Right forelimb (tissue), 1 donor: ENCODE measurements around the gene ANXA2R.
"Not testable (repeated sequence)": the region's sequence is repeated elsewhere in the genome, so short reads cannot be mapped to it uniquely, and the experiment has no call there.

Source experiments
- DNase-seq: peaks from one replicate; pipeline ENCODE4 v3.0.0-alpha.2; 2018

The ANXA2R gene, protein sequence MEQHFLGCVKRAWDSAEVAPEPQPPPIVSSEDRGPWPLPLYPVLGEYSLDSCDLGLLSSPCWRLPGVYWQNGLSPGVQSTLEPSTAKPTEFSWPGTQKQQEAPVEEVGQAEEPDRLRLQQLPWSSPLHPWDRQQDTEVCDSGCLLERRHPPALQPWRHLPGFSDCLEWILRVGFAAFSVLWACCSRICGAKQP

DNA sequence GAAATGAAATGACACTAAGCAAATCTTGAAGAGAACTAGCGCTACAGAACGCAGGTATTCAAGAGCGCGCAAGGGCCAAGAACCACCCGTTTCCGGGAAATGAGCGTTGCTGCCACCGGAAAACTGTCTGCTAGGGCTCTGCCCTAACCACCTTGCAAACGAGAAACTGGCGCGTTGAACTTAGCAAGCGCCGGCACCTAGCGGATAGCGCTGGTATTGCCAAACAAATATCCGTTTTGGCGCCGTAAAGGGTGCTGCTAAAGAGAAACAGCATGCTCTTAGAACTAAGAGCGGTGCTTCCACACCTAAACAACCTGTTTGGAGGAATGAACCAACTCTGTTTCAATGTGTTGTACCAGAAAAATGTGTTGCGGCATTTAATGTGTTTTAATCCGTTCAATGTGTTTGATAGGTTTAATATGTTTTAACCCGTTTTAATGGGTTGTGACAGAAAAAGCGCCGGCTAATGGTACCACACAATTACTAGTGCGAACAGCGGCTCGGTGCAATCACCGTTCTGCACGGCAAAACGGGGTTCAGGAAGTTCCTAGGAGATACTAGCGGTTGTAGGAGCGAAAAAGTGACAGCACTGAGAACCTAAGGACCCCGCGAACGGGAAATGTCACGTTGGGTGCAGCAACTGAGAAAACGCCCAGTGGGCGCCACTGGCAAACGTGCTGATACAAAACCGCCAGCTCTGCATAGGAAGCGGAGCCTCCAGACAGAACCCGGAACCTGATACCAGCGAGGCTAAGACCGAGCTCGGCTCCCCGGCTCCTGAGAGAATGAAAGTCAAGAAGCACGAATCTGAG lies at the start of gene ANXA2R:
Gene ANXA2R, minus strand, starts transcription at position 33 of the 812 bp plus-strand sequence. CDS start 273 bp downstream, outside the sequence.
- DNase-seq, result peak; percentile 86

DNA sequence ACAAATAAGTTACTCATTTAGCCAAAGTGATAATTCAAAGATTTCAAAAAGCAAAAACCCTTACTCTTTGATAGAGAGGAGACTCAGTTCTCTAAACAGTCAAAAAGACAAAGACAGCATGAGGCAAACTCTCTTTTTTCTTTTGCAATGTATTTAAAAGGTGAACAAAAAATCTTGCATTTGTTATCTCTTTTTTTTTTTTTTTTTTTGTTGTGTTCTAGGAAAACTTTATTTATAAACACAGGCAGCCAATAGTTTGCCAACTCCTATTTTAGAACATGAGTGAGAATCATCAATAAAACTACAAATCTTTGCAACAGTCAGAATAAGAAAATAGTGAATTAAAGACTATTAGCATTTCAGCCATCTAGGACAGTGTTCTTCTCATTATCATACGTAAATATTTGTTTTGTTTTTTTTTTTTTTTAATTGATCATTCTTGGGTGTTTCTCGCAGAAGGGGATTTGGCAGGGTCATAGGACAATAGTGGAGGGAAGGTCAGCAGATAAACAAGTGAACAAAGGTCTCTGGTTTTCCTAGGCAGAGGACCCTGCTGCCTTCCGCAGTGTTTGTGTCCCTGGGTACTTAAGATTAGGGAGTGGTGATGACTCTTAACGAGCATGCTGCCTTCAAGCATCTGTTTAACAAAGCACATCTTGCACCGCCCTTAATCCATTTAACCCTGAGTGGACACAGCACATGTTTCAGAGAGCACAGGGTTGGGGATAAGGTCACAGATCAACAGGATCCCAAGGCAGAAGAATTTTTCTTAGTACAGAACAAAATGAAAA lies 46.2 kb upstream of the ANXA2R start:
- DNase-seq, result not testable (repeated sequence)

DNA sequence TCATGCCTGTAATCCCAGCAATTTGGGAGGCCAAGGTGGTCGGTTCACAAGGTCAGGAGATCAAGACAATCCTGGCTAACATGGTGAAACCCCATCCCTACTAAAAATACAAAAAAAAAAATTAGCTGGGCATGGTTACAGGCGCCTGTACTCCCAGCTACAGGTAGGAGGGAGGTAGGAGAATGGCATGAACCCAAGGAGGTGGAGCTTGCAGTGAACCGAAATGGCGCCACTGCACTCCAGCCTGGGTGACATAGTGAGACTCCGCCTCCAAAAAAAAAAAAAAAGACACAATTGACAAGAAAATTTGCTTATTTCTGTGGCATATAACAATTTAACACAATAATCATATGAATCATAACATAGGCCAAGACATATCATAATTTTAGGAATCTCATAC lies 45.3 kb upstream of the ANXA2R start:
- no peak for DNase-seq

DNA sequence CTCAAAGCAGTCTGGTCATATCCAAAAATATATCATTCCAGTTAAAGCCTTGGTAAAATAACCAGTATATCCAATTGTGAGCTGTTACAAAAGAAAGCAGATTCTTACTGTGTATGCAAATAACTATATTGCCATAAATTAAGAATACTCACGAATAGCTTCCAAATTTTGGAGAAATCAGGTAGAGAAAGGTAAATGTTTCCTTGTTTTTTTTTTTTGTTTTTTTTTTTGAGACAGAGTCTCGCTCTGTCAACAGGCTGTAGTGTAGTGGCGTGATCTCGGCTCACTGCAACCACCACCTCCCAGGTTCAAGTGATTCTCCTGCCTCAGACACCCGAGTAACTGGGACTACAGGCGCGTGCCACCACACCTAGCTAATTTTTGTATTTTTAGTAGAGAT lies 44.3 kb upstream of the ANXA2R start:
- DNase-seq, result not testable (repeated sequence)

DNA sequence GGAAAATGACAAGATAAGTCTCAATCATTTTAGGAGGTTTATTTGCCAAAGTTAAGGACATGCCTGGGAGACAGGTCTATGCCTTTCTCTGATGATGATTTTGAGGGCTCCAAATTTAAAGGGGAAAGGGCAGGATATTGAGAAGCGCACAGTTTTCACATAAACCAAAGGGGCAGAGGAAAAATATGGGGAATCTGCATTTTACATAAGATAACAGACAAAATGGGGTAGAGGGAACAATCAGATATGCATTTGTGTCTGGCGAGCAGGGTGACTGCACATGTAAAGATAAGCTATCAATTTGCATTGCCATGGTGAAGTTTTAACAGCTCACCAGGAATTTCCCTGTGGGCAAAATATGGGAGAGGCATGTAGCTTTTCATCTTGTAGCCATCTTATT lies 41.2 kb upstream of the ANXA2R start:
- not testable (repeated sequence) for DNase-seq

DNA sequence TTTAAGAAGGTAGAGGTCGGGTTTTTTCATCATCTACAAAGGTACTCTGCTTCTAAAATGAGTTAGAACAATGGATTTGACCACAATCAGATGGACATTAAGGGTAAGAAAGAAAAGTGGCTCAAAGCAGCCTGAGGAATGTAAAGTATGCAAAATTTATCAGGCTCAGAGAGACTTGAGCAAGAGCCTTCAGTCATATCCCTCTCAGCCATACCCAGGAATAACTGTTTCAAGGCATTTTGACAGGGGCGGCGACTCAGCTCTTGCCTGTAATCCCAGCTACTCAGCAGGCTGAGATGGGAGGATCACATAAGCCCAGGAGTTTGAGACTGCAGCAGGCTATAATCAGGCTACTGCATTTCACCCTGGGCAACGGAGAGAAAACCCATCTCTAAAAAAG lies 38.8 kb upstream of the ANXA2R start:
- DNase-seq, result no peak

DNA sequence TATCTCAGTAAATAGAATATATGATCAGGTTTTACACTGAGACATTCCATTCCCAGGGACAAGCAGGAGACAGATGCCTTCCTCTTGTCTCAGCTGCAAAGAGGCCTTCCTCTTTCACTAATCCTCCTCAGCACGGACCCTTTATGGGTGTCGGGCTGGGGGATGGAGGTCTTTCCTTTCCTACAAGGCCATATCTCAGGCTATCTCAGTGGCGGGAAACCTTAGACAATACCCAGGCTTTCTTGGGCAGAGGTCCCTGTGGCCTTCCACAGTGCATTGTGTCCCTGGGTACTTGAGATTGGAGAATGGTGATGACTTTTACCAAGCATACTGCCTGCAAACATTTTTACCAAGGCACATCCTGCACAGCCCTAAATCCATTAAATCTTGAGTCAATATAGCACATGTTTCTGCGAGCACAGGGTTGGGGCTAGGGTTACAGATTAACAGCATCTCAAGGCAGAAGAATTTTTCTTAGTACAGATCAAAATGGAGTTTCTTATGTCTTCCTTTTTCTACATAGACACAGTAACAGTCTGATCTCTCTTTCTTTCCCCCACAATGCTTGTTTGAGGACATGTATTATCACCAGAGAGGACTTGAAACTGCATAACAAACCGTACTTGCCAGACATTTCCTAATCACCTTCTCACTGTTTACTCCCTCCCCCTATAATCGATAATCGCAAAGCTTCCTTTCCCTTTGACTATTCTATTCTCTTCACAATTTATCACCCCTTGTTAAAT lies 37.5 kb upstream of the ANXA2R start:
- DNase-seq, result not testable (repeated sequence)

DNA sequence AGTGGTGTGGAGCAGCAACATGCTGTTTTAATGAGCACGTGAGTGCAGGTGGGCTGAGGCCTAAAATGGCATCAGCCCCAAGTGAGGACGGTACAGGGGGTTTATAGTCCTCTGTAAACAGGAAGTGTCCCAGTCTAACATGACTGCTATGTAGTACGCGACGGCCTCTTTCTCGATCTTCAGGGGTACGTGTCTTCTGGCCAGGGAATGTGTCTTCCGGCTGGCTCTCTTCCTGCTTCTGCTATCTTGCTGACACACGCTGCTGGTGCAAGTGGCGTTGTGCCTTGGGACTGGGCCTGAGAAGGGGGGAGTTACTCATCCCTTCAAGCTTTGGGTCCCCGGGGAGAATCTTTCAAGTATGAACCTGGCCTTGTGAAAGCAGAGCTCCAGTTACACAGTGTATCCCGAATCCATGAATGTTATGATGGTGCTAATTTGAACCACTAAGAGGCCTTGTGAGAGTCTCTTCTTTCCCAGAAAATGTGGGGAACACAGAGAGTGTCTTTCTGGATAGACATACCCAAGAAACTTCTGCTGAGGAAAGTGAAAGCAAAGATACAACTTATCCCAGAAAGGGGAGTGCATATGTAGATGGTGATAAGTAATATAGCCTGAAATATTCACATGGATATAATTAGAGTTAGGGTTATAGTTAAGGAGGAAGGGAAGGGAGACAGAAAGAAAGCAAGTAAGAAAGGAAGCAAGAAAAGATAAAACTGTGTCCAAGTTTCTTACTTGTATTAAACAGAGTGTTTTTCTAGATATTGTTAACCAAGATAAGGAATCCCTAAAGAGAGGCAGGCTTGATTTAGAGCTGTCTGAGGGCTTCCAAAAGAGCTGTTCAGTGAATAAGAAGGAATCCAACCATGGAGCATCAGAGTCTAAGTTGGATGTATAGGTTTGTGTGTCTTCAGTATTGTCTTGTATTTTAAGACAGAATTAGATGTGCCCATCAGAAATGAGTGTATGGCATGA lies 35.5 kb upstream of the ANXA2R start:
- no peak for DNase-seq

DNA sequence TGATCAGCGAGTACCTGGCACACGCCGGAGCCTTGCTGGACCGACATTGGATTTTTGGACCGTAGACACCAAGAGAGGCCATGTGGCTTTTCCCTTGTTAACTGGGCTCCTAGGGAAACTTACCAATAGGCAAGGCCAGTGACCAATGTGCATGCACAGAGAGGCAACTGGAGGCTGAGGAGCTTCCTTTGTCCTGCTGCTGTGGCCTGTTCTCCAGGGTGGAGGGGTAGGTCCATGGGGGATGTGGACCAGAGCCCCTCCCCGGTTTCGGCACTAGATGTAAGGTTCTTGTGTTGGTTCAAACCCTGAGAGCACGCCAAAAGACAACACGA lies 34.8 kb upstream of the ANXA2R start:
- DNase-seq, result no peak

DNA sequence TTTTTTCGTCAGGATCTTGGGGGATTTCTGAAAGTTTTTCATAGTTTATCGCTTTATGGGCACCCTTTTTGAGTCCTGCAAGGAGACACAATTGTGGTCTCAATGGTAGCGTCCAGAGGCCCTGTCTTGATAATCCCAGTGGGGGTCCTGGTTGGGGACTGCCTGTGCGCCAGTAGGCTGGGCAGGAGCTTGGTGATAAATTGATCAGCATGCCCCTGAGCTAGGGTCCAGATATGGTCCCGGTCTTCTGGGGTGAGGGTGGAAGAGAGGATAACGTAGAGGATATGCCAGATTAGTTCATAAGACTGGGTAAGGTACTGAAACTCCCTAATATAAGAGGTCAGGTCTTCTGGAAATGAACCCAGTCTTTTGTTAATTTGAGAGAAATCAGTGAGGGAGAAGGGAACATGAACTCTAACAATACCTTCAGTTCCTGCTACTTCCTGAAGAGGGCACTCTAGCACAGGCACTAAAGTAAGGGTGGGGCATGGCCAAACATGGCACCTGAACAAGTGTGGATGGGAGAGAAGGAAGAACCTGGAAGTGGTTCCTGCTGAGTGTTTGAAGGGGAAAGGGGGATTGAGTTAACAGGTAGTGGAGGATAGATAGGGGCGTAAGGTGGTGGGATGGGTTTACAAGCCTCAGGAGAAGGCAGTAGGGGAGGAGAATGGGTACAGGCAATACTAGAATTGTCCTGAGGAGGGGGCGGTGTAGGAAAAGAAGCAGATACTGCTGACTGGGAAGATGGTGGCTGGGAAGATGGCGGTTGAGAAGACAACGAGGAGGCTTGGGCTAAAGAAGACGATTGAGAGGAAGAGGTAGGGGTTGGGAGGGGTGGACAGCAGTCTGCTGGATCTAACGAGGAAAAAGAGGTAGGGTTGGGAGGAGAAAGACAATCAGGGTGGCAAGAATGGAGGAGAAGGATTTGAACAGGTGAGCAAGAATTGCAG lies 33.8 kb upstream of the ANXA2R start:
- no peak for DNase-seq

DNA sequence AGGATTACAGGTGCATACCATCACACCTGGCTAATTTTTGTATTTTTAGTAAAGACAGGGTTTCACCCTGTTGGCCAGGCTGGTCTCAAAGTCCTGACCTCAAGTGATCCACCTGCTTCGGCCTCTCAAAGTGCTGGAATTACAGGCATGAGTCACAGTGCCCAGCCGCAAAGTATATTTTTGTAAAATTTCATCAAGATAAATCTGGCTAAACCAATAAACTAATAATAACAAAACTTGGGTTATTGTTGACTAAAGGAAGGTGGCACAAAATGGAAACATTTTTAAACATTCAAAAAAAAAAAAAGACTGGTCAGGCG lies 29.2 kb upstream of the ANXA2R start:
- DNase-seq, result not testable (repeated sequence)

DNA sequence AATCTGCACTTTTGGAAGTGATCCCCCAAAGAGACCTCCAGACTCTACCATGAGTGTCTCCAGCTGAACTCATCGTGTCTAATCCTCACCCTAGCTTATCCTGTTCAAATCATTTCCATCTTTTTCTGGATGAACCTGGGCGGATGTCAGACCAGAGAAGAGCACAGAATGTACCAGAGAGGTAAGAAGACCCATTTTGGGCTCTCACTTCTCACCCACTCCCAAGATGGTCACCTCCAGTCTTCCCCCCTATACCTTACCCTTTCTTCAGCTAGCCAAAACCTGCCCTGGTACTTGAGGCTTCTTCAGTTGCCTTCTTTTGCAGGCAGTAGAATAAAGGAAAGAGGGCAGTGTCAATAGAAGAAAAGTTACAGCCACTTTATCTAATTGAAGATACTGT lies 27.9 kb upstream of the ANXA2R start:
- no peak for DNase-seq

DNA sequence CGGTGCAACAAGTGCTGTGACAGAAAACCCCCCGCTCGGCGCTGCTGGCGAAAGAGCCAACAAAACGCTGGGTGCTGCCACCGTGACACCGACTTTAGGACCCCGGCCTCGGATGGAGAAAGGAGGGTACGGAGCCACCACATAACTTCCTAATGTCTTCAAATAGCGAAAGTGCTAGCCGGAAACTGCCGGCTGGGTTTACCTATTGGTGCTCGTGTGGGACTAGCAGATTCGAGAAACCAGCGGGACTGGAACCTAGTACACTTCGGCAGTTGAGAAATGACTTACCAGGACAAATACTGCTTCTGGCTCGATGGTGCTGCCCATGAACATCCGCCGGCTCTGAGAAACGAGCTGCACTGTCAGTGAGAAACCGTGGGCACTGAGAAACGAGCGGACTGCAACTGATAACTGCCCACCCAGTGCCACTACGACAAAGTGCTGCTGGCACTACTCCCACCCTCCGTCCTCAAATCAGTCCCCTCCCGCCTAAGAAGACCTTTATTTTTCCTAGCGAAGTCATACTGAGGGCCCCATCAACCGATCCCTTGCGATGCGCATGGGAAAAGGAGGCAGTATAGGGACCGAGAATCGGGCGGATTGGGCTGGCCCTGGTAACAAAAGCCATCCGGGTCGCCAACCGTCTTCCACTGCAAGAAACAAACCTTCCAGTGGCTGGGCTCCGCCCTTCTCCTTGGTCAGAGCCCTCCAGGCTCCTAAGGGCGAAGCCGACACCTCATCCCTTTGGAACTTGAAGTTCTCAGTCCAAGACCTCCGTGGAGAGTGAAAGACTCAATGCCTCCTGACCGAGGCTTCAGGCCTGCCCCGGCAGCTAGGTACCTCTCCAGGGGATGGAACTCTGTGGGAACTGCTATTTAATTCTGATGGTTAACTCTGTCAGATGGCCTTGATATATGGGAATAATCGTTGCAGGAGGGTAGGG lies 27.0 kb upstream of the ANXA2R start:
- DNase-seq, result peak; percentile 81

DNA sequence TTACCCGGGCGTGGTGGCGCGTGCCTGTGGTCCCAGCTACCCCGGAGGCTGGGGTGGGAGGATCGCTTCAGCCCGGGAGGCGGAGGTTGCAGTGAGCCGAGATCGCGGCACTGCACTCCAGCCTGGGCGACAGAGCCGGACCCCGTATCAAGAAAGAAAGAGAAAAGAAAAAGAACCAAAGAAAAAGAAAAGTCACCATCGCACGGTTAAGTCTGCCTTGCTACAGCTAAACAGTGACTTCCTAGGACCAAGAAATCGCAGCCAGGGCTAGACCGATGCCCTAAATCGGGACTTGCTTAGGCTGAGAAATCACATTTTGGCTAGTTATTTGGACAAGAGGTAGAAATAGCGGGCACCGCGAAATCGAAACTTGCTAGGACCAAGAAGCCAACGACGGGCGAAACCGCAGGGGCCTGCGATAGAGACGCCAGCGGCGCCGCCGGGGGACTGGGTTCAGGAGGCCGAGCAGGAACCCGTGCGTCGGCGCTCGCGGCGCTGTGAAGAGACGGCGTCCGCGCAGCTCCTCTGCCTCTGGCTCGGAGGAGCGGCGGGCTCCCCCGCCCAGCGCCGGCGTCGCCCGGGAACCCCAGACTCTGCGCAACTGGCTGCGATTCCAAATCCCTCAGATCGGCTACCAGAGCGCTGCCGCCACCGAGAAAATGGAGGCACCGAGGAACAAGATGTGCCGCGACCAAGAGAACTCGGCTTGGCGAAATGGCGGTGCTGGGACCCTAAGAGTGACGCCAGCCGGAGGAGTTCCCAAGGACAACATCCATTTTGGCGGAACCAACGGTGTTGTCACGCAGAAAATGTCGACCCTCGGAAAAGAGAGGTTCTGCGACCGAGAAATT lies 26.1 kb upstream of the ANXA2R start:
- DNase-seq, result peak; percentile 93

DNA sequence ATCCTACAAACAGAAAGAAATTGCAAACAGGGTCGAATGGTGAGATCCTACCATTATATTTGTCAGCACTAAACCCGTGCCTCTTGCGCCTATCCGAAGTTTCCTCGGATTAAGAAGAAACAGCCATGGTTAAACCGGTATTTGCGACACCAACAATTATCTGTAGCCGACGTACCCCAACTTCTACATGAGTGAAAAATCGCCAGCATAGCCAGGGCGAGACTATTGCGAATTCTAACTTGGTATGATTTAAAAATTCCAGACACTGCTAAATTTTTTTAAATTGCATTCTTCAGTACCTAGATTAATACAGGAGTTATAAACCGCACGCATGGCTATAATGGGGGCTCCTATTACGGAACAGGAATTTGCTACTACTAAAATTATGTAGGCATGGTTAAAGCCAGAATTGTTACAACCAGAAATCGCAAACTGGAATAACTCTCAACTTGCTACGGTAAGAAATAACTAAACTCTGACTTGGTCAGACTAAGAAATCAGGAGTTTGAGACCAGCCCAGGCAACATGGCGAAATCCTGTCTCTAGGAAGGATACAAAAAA lies 25.3 kb upstream of the ANXA2R start:
- DNase-seq, result no peak

DNA sequence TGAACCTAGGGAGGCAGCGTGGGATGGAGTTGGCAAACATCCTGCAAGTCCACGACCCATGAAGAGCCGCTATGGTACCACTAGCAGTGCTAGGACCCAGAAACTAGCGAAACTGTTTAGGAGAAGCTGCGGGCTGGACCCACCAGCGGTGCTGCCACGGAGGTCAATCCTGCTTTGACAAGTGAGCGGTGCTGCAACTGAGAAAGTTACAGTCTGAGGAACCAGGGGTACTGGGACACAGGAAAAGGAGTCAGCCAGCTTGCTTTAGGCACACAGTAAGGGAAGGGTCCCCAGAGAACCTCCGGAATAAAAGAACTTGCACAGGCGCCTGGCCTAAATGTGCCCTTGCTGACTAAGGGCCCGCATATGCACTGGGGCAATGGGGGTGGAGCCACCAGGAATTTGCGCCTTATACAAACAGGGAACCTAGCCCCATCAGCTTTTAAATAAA lies 23.6 kb upstream of the ANXA2R start:
- DNase-seq, result no peak

DNA sequence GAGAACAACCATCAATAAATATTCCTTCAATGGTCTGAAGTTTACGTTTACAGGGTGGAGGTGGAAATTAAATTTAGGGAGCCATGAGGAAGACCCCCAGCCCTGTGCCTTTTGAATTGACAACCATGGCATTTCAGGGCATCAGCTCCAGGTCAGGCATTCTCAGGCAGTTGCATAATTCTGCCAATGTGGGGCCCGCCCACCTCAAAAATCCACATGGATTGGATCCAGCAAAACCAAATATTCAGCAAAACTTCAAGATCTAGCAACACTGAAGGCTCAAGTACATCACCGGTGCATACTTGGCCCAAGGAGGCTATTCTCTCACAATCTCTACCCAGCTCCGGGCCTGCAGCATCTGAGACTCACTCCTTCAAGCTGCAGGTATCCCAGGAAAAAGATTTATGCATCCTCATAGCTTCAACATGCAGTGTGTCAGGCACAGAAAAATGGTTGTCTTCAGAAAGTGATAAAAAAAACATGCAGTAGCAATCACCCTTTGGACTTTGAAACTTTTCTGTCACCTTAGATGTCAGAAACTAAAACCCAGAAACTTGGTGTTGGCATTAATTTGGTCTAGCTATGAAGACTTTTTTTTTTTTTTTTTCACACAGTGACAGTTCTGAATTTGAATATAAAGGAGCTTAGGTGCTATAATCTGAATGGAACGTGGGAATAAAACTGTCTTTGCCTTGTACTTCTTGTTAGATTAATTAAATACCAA lies 21.4 kb upstream of the ANXA2R start:
- no peak for DNase-seq
